Kidney tubule cell (primary cell): ENCODE results near the gene CTCFL.

Experiments
- DNase-seq: peaks from one replicate; pipeline ENCODE4 v3.0.0-alpha.2; 2018; ENCODE audit warnings: low spot score

The CTCFL gene, protein sequence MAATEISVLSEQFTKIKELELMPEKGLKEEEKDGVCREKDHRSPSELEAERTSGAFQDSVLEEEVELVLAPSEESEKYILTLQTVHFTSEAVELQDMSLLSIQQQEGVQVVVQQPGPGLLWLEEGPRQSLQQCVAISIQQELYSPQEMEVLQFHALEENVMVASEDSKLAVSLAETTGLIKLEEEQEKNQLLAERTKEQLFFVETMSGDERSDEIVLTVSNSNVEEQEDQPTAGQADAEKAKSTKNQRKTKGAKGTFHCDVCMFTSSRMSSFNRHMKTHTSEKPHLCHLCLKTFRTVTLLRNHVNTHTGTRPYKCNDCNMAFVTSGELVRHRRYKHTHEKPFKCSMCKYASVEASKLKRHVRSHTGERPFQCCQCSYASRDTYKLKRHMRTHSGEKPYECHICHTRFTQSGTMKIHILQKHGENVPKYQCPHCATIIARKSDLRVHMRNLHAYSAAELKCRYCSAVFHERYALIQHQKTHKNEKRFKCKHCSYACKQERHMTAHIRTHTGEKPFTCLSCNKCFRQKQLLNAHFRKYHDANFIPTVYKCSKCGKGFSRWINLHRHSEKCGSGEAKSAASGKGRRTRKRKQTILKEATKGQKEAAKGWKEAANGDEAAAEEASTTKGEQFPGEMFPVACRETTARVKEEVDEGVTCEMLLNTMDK

DNA sequence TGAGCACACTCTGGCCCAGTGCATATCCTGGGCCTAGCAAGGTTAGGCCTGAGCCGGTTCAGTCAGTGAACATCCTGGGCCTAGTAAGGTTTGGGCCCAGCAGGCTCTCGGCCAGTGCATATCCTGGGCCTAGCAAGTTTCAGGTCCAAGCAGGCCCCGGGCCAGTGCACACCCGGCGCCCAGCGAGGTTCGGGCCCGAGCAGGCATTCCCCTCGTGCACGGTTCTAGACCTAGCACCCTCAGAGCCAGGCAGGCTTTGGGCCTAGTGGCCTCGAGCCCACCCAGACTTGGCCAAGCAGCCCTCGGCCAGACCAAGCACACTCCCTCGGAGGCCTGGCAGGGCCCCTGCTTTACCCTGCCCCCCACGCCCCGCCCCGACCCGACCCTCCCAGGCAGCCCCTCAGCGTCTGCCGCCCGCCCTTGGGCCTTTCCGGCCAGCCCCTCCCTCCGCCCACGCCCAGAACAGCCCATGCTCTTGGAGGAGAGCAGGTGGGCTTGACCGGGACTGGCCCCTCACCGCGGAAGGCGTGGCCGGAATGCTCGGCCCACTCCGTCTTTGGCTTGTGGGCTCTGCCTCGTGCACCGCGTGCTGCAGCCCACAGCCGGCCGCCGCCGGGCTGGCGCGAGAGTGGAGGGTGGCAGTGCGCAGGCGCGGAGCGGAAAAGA is at the start of gene CTCFL:
CTCFL (minus strand) TSS at position 630 of the 666 bp plus-strand sequence. CDS start 935 bp downstream, outside the sequence.
- no peak for DNase-seq

- no peak for DNase-seq
Observed at GRCh38 chr20:57573894-57574293, 49.0 kb upstream of the CTCFL start.

- DNase-seq, result no peak
Observed at GRCh38 chr20:57573242-57573641, 48.3 kb upstream of the CTCFL start.

DNA sequence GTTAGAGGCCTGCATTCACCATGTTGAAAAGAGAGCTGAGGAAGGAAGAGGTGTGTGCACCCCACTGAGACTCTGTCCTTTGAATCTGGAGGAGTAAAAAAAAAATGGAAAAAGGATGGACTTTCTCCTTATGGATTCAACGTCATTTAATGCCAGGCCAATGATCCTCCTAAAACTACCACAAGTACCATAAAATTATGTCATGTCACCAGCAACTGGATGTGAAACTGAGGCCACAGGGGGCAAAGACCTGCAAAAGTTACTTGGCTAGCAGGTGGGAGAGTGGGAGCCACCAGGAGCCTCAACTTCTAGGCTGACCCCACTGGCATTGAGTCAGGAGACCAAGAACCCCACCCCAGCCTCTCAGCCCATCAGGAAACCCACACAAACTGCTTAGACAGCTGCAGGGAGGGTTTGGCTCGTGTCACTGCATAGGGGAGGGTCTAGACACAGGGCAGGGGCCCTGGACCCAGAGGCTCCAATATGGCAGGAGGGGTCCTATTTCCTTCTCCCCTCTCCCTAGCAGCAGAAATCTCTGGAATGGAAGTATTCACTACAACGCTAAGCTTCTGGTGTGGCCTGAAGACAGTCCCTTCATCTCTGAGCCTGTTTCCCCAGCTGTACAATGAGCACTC is 47.0 kb upstream of the CTCFL start:
- DNase-seq, result no peak

DNA sequence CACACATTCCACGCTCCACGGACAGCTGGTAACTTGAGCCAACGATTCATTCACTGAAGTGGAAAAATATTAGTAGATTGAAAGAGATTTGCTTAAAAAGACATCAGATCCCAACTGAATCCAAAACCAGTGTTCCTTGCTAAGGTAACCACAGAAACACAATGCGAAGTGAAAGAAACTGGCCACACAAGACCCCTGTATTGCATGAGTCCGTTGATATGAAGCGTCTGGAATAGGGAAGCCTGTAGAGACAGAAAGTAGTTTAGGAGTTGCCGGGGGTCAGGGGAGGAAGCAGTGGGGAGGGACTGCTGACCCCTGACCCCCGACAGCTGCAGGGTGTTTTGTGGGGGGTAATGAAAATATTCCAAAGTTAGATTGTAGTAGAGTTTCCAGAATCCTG is 46.0 kb upstream of the CTCFL start:
- DNase-seq, result no peak

- DNase-seq, result no peak
Observed at GRCh38 chr20:57570145-57570850, 45.4 kb upstream of the CTCFL start.

DNA sequence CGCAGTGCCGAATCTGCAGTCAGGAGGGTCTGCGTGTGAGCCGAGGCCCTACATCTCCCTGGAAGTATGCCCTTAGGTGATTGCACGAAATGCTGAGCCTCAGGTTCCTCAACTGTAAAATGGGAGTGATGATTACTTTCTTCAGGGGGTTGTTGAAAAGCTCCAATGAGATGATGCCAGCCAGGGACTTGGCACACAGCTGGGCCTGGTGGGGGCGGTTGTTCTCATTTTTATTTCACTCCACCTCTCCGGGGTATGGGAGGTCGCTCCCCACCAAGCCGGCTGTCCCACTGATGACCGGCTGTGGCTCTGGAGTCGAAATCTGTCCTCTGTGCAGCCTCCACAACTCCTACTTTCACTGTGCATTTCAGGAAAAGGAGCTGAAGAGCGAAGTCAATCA is 44.0 kb upstream of the CTCFL start:
- DNase-seq, result no peak

DNA sequence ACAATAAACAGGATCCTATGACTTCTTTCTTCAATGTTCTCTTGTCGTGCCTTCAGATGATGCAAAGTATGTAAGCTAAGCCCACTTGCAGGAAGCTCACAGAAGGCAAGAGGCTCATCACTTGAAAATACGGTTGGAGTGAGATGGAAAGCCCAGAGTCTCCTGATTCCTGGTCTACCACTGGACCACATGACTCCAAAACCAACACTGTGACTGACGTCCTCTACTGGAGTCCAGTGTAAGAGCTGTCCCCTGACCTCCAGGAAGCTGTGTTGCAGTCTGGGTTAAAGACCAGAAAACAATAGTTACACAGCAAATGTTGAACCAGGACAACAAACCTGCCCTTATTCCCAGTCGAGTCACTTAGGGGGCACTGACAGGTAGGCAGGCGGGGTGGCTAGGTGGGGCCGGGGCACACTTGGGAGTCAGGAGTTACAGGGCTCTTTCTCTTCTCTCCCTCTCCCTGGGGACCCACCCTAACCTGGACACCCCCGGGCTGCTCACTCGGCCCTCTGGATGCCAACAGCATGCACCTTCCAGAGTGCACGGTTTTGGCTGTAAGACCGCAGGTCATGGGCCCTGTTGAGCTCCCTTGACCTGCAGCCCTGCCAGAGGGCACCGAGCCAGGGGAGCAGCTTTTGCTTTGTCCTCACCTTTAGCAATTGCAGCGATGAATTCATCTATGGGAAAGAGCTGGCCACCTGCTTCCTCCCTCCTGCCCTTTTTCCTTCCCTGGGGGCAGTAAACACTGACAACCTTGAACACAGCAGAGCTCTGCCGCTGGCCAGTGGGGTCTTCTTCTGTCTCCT is 43.4 kb upstream of the CTCFL start:
- DNase-seq, result no peak

- DNase-seq, result no peak
Observed at GRCh38 chr20:57567471-57568079, 42.6 kb upstream of the CTCFL start.

GRCh38 chr20:57566803-57567459 is 42.0 kb upstream of the CTCFL start:
- DNase-seq, result no peak

GRCh38 chr20:57566399-57566798 is 41.5 kb upstream of the CTCFL start:
- no peak for DNase-seq

- DNase-seq, result no peak
Observed at GRCh38 chr20:57564951-57565642, 40.2 kb upstream of the CTCFL start.

- no peak for DNase-seq
Observed at GRCh38 chr20:57564180-57564802, 39.4 kb upstream of the CTCFL start.

DNA sequence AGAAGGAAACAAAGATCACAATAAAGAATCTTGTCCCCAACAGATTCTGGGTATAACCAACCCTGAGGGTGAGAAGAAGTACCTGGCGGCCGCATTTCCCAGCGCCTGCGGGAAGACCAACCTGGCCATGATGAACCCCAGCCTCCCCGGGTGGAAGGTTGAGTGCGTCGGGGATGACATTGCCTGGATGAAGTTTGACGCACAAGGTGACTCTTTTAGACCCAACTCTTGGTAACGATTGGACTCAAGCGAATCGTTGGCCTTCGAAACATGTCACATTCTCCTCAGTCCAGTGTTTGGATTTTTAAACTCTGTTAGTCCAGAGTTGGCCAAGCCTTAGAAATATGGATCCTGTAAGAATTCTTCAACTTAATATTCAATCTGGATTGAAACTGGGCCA is 38.6 kb upstream of the CTCFL start:
- DNase-seq, result no peak

DNA sequence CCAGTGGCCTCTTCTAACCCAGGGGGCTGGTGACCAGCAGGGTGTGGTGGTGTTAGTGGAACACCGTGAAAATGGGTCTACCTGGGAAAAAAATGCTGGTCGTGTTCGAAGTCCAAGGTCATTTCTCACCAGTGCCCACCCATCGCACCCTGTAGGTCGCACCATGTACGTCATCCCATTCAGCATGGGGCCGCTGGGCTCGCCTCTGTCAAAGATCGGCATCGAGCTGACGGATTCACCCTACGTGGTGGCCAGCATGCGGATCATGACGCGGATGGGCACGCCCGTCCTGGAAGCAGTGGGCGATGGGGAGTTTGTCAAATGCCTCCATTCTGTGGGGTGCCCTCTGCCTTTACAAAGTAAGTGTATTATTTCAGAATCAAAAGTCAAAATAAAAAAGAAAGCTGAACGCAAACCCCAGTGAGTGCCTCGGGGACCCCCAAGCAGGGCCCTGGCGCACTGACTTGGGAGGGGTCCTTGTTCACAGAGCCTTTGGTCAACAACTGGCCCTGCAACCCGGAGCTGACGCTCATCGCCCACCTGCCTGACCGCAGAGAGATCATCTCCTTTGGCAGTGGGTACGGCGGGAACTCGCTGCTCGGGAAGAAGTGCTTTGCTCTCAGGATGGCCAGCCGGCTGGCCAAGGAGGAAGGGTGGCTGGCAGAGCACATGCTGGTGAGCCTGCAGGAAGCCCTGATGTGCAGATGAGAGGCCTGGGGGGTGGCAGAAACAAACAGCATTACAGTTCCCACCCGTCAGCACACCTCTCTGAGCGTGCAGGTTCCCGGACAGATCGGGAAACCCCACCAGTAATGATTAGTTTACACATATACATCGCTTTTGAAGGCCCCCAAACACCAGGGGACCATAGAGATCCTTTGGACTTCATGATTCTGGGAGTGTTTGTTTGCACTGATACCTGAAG is 37.9 kb upstream of the CTCFL start:
- no peak for DNase-seq

DNA sequence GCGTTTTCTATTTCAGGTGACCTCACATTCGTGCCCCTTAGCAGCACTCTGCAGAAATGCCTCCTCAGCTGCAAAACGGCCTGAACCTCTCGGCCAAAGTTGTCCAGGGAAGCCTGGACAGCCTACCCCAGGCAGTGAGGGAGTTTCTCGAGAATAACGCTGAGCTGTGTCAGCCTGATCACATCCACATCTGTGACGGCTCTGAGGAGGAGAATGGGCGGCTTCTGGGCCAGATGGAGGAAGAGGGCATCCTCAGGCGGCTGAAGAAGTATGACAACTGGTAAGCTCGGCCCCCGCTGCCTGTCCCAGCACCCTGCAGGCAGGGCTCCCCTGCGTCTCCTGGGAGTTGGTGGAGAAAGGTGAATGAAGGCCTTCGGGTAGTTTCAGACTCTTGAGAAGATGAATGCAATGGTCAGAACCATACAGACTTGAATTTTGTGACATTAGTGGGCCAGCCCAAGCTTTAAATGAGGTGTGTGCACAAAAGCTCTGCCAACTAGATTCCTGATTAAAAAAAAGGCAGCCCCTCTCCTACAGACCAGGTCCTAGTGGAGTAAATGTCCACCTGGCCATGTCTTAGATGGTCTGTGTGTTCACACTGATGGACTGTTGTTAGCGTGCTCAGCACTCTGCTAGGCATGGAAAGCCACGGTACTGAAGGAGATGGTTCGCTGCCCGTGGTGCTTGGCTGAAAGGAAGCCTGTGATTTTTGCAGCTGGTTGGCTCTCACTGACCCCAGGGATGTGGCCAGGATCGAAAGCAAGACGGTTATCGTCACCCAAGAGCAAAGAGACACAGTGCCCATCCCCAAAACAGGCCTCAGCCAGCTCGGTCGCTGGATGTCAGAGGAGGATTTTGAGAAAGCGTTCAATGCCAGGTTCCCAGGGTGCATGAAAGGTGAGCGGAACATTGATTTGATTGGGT is 36.7 kb upstream of the CTCFL start:
- no peak for DNase-seq
